HG02763 (cell line): ENCODE measurements around the gene WASHC2A.
"Not testable (repeated sequence)": the region's sequence is repeated elsewhere in the genome, so short reads cannot be mapped to it uniquely, and the experiment has no call there.

Source experiments
- ATAC-seq: cut with Tn5 transposase; IDR thresholded peaks from one replicate; pipeline ENCODE4 v1.9.1; 2021; ENCODE audit warnings: mild to moderate bottlenecking, moderate library complexity; ENCODE audit not compliant: unreplicated experiment

WASHC2A gene

GRCh38 chr10:50063100-50063499 is 4.7 kb upstream of the WASHC2A start:
- ATAC-seq: no peak

DNA sequence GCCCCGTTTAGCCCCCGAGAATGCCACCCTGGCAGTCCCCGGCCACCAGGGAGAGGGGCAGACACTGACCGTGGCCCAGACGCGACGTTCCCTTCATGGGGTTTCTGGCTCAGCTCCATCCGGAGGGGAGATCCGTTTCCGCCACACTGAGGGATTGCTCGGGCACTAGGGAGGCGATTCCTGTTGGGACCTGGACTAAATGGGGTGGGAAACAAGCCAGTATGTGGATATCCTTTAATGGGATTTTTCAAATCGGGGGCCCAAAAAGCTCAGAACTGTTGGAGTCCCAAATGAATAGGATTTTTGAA is 552 bp downstream of the WASHC2A start:
- ATAC-seq: not testable (repeated sequence)

DNA sequence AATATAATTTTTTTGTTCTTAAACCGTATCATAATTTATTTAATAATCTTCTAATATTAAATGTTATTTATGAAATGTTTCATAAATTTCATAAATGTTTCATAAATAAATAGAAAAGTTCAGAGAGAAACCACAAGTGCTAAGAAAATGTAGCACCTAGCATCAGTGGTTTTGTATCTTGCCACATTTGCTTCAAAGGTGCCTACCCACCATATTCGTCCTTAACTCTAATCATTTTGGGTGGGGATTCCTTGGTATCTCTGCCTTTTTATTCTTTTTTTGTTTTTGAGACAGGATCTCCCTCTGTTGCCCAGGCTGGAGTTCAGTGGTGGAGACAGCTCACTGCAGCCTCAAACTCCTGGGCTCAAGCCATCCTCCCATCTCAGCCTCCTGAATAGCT is 7.4 kb downstream of the WASHC2A start:
- ATAC-seq: not testable (repeated sequence)

DNA sequence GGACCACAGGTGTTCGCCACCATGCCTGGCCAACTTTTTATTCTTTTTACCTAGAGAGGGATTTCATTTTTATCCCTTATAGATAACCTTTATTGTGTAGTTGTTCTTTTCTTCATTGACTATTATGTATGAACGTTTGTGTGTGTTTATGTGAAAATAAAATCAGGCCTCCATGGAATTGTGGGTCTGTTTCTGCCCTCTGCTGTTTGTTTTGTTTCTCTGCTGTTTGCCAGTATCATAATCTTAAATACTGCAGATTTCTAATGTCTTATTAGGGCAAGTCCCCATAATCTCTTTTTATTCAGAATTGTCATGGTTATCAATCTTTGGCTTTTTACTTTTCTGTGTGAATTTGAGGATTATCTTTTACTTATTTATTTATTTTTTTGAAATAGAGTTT is 7.8 kb downstream of the WASHC2A start:
- ATAC-seq: not testable (repeated sequence)

GRCh38 chr10:50091304-50091703 is 23.6 kb downstream of the WASHC2A start:
- ATAC-seq: not testable (repeated sequence)

DNA sequence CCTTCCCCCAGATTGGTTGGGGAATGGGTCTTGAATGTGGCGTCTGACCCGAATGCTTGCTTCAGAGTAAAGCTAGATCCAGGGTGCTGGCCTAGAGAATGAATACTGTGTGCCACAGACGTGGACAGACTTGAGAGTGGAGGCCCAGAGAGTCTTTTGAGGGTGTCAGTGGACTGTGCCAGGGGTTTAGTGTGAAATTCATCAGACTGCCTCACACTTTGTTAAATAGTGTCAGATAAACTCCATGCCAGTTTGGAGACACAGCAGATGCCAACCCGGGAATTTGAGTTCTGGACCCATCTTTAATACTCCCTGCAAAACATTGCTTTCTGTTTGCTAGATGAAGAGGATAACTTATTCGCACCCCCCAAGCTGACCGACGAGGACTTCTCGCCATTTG is 25.2 kb downstream of the WASHC2A start:
- ATAC-seq: not testable (repeated sequence)

GRCh38 chr10:50094630-50095029 is 26.9 kb downstream of the WASHC2A start:
- ATAC-seq: not testable (repeated sequence)

DNA sequence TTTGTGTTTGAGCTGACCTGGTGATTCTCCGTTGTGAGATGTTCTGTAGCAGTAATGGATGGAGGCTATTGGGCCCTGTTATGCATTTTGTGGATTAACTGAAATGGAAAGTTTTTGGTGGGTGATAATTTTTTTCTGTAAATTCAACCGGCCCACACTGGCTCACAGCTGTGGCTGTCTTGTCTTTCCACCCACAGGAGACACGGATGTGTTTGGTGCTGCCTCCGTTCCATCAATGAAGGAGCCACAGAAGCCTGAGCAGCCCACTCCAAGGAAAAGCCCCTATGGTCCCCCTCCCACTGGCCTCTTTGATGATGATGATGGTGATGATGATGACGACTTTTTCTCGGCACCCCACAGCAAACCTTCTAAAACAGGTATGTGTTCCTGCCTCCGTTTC is 27.6 kb downstream of the WASHC2A start:
- ATAC-seq: not testable (repeated sequence)

DNA sequence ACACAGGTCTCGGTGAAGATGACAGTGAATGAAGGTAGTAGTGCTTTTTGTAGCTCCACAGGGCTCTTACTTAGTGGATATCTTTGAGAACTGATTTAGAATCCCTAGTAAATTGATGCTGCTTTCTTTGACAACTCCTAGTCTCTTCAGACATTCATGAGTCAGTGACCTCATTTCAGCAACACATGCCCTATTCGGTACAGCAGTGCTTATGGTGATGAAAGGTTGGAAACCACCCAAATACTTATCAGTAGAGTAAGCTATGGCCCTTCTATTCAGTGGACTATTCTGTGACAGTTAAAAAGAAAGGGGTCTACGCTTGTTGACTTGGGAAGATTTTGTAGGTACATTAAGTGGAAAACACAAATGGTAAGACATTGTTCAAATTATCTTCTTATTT is 29.0 kb downstream of the WASHC2A start:
- not testable (repeated sequence) for ATAC-seq

- not testable (repeated sequence) for ATAC-seq
Measured at GRCh38 chr10:50098645-50099044, 30.9 kb downstream of the WASHC2A start.

DNA sequence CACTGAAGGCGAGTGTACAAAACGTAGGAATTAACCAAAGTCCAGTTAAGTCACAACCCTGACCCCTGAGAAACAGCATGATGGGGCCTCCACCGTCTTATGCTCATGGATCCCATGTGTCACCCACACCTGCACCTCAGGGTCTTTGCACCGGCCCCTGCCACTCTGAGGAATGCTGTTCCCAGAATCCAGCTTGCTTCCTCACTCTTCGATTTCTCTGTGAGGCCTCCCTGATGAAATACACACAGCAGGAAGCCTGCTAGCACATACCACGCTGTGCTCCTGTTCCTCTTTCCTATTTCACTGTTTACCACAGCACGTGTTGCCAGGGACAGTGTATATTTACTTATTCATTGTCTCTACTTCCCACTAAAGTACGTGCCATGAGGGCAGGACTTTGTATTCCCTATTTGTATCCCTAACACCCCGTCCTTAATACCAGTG is 33.4 kb downstream of the WASHC2A start:
- ATAC-seq: not testable (repeated sequence)

DNA sequence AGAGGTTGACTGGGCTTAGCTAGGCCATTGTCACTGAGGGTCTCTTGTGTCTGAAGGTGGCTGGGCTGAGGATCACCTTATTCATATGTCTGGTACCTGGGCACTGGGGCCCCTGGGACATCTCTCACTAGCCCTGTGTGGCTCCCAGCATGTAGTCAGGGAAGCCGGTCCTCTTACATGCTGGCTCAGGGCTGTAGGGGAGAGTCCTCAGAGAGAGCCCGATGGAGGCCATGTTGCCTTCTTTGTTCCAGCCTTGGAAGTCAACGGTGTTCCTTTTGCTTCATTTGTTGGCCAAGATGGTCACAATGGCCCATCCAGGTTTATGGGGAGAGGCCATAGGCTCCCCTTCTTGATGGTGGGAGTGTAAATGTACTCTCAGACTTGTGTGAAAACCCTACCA is 34.0 kb downstream of the WASHC2A start:
- ATAC-seq: peak; percentile 6

- peak; percentile 76 for ATAC-seq
Measured at GRCh38 chr10:50102267-50102666, 34.5 kb downstream of the WASHC2A start.

- not testable (repeated sequence) for ATAC-seq
Measured at GRCh38 chr10:50108999-50109698, 41.4 kb downstream of the WASHC2A start.

- ATAC-seq: not testable (repeated sequence)
Measured at GRCh38 chr10:50112419-50113112, 44.8 kb downstream of the WASHC2A start.

DNA sequence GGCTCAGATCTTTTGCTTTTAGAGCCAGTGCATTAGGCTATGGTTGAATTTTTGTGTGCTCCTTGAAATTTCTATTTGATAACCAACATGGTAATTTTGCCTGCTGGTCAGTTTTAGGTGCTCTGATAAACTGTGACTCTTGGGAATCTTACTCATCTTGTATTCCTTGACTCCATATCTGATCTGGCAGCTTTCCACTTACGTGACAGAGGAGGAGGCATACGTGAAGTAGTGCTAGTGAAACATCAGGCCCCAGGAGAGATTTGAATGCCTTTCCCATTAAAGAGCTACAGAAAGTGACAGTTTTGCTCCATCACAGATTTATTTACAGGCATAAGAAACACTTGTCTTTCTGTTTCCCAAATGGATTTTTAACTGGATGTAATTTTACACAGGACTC is 59.0 kb downstream of the WASHC2A start:
- not testable (repeated sequence) for ATAC-seq

DNA sequence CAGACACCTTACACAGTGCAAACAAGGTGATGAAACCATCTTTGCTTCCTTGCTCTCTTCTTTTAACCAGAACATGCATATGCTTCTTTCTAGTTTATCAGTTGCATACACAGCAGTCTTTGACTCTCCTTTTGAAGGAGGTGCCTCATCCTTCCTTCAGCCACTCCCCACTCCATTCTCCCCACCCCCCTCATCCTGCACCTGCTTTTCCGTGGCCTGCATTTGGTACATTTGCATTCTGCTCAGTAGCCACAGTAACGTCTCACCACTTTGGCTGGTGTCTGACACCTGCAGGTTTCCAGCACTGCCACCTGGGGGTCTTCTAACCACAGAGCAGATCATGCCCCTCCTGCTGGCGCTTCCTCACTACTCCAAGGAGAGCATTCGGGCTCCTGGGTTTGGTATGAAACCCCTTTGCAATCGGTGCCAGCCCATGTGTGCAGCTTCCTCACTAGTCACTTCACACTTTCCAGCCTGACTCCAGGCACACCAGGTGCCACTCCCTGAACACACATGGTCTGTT is 60.1 kb downstream of the WASHC2A start:
- ATAC-seq: not testable (repeated sequence)

- ATAC-seq: not testable (repeated sequence)
Measured at GRCh38 chr10:50131245-50131965, 63.7 kb downstream of the WASHC2A start.

GRCh38 chr10:50132322-50132721 is 64.6 kb downstream of the WASHC2A start:
- ATAC-seq: not testable (repeated sequence)

- ATAC-seq: not testable (repeated sequence)
Measured at GRCh38 chr10:50132841-50133240, 65.1 kb downstream of the WASHC2A start.

DNA sequence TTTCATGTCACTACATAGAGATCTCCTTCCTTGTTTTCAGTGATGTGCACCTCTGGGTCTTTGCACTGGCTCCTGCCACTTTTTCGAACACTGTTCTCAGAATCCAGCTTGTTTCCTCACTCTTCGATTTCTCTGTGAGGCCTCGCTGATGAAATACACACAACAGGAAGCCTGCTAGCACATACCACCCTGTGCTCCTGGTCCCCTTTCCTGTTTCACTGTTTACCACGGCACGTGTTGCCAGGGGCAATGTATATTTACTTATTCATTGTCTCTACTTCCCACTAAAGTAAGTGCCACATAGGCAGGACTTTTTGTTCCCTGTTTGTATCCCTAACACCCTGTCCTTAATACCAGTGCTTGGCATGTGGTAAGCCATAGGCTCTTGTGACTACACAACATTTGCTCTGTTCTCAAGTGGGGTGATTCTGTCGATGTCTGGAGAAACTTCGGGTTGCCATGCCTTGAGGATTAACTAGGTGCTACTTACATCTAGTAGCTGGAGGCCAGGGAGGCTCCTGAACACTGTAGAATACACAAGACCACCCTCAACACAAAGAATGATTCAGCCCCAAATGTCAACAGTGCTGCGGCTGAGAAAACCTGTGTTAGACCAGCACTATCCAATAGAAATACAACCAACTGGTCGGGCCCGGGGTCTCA is 75.9 kb downstream of the WASHC2A start:
- not testable (repeated sequence) for ATAC-seq
